ENCODE data around the gene SURF1.

SURF1 gene

DNA sequence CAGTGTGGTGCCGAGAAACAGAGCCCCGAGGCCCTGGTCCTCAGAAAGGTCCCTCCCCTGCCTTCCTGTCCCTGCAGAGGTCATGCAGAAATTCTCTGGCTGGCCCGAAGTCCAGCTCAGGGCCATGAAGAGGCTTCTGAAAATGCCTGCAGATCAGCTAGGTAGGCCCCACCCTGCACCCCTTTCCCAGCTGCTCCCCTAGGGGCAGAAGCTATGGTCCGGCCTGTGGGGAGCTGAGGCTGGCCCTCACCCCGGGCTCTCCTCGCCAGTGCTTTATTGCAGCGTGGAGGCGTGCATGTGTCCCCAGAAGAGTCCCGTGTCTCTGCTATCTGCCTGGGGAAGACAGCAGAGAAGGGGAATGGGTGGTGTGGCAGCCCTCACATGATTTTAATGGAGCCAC is 41.6 kb upstream of the SURF1 start:
- H4K20me1 ChIP-seq (ENCODE audit: insufficient read depth, low read length) = no peaks in the 10 kb centered on the region

DNA sequence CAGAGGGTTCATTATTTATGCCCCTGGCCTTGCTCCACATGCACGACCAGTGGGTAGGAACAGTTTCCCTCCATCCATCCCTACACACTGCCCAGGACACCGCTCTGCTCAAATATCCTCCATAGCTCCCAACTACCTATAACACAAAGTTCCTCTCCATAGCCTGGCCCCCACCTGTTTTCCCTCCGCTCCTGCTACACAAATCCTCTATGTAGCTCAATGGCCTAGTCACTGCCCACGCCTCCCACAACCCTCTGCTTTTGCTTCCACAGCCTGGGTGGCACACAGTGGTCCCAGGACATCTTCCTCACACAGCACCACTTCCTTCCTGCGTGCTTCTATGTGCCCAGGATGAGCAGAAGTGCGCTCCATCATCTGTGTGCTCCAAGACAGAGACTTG is 41.1 kb upstream of the SURF1 start:
- no peaks in the 10 kb centered on the region for H3K9me3 ChIP-seq (ENCODE audit: insufficient read depth, low read length)
- no peak overlapping the region for H2AFZ ChIP-seq (ENCODE audit: low read depth, low read length)
- no peaks in the 10 kb centered on the region for H3K79me2 ChIP-seq (ENCODE audit: low read length)
- H3K4me3 ChIP-seq (ENCODE audit: low read length) = no peak overlapping the region
- H3K9ac ChIP-seq (ENCODE audit: low read length) = no peak overlapping the region
- H3K27ac ChIP-seq (ENCODE audit: low read length) = no peak overlapping the region
- no peak for TF ChIP-seq EZH2phosphoT487 (IDR thresholded peaks at IDR 0.05; ENCODE audit: low read depth)
- TF ChIP-seq, protein P1, sequence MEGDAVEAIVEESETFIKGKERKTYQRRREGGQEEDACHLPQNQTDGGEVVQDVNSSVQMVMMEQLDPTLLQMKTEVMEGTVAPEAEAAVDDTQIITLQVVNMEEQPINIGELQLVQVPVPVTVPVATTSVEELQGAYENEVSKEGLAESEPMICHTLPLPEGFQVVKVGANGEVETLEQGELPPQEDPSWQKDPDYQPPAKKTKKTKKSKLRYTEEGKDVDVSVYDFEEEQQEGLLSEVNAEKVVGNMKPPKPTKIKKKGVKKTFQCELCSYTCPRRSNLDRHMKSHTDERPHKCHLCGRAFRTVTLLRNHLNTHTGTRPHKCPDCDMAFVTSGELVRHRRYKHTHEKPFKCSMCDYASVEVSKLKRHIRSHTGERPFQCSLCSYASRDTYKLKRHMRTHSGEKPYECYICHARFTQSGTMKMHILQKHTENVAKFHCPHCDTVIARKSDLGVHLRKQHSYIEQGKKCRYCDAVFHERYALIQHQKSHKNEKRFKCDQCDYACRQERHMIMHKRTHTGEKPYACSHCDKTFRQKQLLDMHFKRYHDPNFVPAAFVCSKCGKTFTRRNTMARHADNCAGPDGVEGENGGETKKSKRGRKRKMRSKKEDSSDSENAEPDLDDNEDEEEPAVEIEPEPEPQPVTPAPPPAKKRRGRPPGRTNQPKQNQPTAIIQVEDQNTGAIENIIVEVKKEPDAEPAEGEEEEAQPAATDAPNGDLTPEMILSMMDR (IDR thresholded peaks at IDR 0.05; ENCODE audit: low read depth, low read length) = no peak
- no peaks in the 10 kb centered on the region for H4K20me1 ChIP-seq (ENCODE audit: insufficient read depth, low read length)
- H3K36me3 ChIP-seq (replicated peaks; ENCODE audit: low read depth, low read length) = no peaks in the 10 kb centered on the region
- H3K4me1 ChIP-seq (ENCODE audit: low read length) = no peaks in the 10 kb centered on the region
- H3K4me2 ChIP-seq (ENCODE audit: low read length) = no peak overlapping the region
- H3K27me3 ChIP-seq (ENCODE audit: low read depth, low read length) = no peaks in the 10 kb centered on the region

More for the DNA sequence above, 41.6 kb upstream of the SURF1 start:
- H3K9me3 ChIP-seq (ENCODE audit: insufficient read depth, low read length) = no peaks in the 10 kb centered on the region
- no peak for TF ChIP-seq EZH2phosphoT487 (IDR thresholded peaks at IDR 0.05; ENCODE audit: low read depth)
- TF ChIP-seq, protein P1 (IDR thresholded peaks at IDR 0.05; ENCODE audit: low read depth, low read length) = no peak
- no peak overlapping the region for H3K9ac ChIP-seq (ENCODE audit: low read length)
- no peaks in the 10 kb centered on the region for H3K4me1 ChIP-seq (ENCODE audit: low read length)
- no peak overlapping the region for H2AFZ ChIP-seq (ENCODE audit: low read depth, low read length)
- H3K27ac ChIP-seq (ENCODE audit: low read length) = no peak overlapping the region
- H3K36me3 ChIP-seq (replicated peaks; ENCODE audit: low read depth, low read length) = no peaks in the 10 kb centered on the region
- H3K4me2 ChIP-seq (ENCODE audit: low read length) = no peak overlapping the region
- H3K27me3 ChIP-seq (ENCODE audit: low read depth, low read length) = no peaks in the 10 kb centered on the region
- no peak overlapping the region for H3K4me3 ChIP-seq (ENCODE audit: low read length)
- H3K79me2 ChIP-seq (ENCODE audit: low read length) = no peaks in the 10 kb centered on the region

DNA sequence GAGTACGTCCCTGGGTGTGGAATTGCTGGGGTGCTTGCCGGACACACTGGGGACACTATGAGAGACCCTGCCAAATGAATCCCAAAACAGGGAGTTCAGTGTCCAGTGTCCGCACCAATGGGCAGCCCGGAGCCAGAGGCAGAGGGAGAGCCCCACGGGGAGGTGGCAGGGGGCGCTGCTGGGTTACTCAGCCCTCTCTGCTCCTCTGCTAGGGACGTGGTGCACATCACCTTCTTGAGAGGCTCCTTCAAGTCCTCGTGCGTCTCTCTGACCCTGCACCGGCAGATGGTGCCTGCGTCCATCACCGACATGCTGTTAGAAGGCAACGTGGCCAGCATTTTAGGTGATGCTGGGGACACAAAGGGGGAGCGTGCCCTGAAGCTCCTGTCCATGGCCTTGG is 40.7 kb upstream of the SURF1 start:
- Histone ChIP-seq H3K27ac (ENCODE audit: low read length) (no peak overlapping the region), H3K9me3 (ENCODE audit: insufficient read depth, low read length) (no peaks in the 10 kb centered on the region), H3K79me2 (ENCODE audit: low read length) (no peaks in the 10 kb centered on the region), H3K4me3 (ENCODE audit: low read length) (no peak overlapping the region), H3K36me3 (replicated peaks; ENCODE audit: low read depth, low read length) (no peaks in the 10 kb centered on the region), H3K4me1 (ENCODE audit: low read length) (no peaks in the 10 kb centered on the region), H3K4me2 (ENCODE audit: low read length) (no peak overlapping the region), H3K27me3 (ENCODE audit: low read depth, low read length) (no peaks in the 10 kb centered on the region), H3K9ac (ENCODE audit: low read length) (no peak overlapping the region), H2AFZ (ENCODE audit: low read depth, low read length) (no peak overlapping the region), H4K20me1 (ENCODE audit: insufficient read depth, low read length) (no peaks in the 10 kb centered on the region)
- TF ChIP-seq, protein P1 (IDR thresholded peaks at IDR 0.05; ENCODE audit: low read depth, low read length) = peak; percentile 20
- TF ChIP-seq EZH2phosphoT487 (IDR thresholded peaks at IDR 0.05; ENCODE audit: low read depth) = no peak

GRCh38 chr9:133394687-133395271 is 38.5 kb upstream of the SURF1 start:
- no peaks in the 10 kb centered on the region for H3K4me1 ChIP-seq (ENCODE audit: low read length)
- H2AFZ ChIP-seq (ENCODE audit: low read depth, low read length) = no peak overlapping the region
- H3K9ac ChIP-seq (ENCODE audit: low read length) = no peak overlapping the region
- no peak overlapping the region for H3K4me3 ChIP-seq (ENCODE audit: low read length)
- no peaks in the 10 kb centered on the region for H3K36me3 ChIP-seq (replicated peaks; ENCODE audit: low read depth, low read length)
- TF ChIP-seq, protein P1 (IDR thresholded peaks at IDR 0.05; ENCODE audit: low read depth, low read length) = no peak
- TF ChIP-seq EZH2phosphoT487 (IDR thresholded peaks at IDR 0.05; ENCODE audit: low read depth) = no peak
- no peaks in the 10 kb centered on the region for H3K27me3 ChIP-seq (ENCODE audit: low read depth, low read length)
- H3K27ac ChIP-seq (ENCODE audit: low read length) = no peak overlapping the region
- no peaks in the 10 kb centered on the region for H4K20me1 ChIP-seq (ENCODE audit: insufficient read depth, low read length)
- H3K4me2 ChIP-seq (ENCODE audit: low read length) = no peak overlapping the region
- no peaks in the 10 kb centered on the region for H3K79me2 ChIP-seq (ENCODE audit: low read length)
- no peaks in the 10 kb centered on the region for H3K9me3 ChIP-seq (ENCODE audit: insufficient read depth, low read length)

Data from OCI-LY3 (cell line).